Measurements from ENCODE around the gene PAGR1.

- TF ChIP-seq CTCF (IDR thresholded peaks at IDR 0.05) (no peak), POLR2A (IDR thresholded peaks at IDR 0.05) (no peak)
Measured at GRCh38 chr16:29849505-29849904, 33.6 kb downstream of the PAGR1 start.

Measured in lower leg skin (tissue), 3 donors.